Measurements from ENCODE around the gene ISCU. TPM values are rescaled to one million over a fixed set of nuclear protein-coding genes. Genes with fewer than 3 reads are reported as not detected.

Gene ISCU
- total RNA-seq, 4 donors from 2014 or later, result 113 to 155 (median 130) TPM

DNA sequence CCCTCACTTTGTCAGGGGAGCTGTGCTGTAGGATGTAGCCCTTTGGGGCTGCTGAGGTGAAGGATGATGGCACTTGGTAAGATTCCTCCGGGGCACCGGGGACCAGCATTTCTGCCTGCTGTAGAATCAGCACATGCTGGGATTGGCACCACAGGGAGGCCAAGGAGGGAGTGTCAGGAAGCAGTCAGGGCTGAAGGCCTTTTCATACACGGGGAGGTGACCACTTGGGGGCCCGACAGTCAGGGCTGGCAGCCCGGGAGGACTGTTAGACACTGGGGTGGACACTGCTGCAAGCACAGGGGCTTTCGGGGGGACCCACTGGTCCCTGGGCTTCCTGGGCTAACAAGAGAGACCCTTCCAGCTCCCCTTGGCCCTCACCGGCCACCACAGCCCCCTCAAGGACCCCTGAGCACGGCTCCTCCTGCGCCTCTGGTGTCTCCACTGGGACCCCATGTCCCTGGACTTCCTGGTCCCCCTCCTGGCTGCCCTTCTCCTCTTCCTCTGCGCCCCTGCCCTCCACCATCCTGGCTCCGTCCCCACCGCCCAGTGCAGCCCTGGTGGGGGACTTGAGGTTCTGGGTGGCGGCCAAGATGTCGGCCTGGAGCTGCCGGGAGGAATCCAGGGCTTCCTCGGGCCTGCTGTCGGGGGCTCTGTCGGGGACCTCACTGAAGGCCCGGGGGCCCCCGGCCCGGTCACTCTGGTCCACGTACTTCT lies 29.0 kb downstream of the ISCU start:
- WGBS, 2 donors (ENCODE audit: low coverage in 1 of 2), result 60 to 93% methylated on average over 1 to 22 of the region's 22 CpGs
- Histone ChIP-seq H3K36me3 (no peaks in the 10 kb centered on the region), H3K27me3 (no peaks in the 10 kb centered on the region), H3K27ac (no peak overlapping the region), H3K4me3 (no peak overlapping the region), H3K9me3 (no peaks in the 10 kb centered on the region), H3K4me1 (peaks cover 0 to 3% (median 0%) of the 10 kb centered on the region in 4 donors)
- DNase-seq, result no peak
- intact Hi-C loops (cut with DNase I; ENCODE audit: low total_unique reads) (no loop called here), in situ Hi-C loops (cut with MboI; ENCODE audit: low pct_ligation_motif_present in 1 of 4, low pct_unique_long_range_greater_than_20kb in 1 of 4, low sequenced_read_pairs in 3 of 4) (no loop called here)
- TF ChIP-seq POLR2A (IDR thresholded peaks at IDR 0.05) (no peak), EP300 (IDR thresholded peaks at IDR 0.05; ENCODE audit: low read depth) (no peak)
- TF ChIP-seq, protein P1, sequence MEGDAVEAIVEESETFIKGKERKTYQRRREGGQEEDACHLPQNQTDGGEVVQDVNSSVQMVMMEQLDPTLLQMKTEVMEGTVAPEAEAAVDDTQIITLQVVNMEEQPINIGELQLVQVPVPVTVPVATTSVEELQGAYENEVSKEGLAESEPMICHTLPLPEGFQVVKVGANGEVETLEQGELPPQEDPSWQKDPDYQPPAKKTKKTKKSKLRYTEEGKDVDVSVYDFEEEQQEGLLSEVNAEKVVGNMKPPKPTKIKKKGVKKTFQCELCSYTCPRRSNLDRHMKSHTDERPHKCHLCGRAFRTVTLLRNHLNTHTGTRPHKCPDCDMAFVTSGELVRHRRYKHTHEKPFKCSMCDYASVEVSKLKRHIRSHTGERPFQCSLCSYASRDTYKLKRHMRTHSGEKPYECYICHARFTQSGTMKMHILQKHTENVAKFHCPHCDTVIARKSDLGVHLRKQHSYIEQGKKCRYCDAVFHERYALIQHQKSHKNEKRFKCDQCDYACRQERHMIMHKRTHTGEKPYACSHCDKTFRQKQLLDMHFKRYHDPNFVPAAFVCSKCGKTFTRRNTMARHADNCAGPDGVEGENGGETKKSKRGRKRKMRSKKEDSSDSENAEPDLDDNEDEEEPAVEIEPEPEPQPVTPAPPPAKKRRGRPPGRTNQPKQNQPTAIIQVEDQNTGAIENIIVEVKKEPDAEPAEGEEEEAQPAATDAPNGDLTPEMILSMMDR (IDR thresholded peaks at IDR 0.05), result no peak

DNA sequence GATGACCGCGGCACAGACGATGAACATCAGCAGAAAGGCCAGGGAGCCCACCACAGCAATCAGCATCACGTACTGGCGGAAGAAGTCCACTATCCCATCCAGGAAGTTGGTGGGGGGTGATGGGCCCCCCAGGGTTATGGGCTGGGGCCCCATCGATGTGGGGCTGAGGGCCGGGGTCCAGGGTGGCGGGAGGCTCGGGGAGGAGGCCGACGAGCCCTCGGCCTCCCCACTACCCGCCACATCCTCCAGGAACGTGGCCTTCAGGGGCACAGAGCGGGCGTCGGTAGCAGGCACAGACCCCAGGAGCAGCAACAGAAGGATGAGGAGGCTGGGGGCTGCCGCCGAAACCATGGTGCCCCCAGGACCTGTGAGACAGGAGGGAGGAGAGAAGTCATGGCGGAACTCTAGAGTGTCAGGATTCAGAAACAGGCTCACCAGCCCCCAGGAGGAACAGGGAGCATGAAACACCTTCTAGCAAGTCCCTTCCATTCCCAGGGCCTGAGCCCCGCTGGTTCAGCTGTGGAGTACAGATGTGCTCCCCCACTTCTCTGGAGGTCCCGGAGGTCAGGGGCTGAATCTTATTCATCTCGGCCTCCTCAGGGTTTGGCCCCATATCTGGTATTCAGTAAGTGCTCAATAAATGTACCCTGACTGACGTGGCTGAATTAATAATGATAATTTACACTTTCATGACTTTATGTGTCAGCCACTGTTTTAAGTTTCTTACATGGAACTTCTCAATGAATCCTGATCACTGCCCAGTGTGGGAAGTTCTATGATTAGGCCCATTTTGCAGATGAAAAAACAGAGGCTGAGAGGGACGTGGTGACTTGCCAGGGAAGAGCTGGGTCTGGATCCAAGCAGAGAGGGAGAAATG lies 29.9 kb downstream of the ISCU start:
- H3K4me1 ChIP-seq, result peaks cover 0 to 3% (median 0%) of the 10 kb centered on the region in 4 donors
- H3K27ac ChIP-seq, result no peak overlapping the region
- intact Hi-C loops (cut with DNase I; ENCODE audit: low total_unique reads), result no loop called here
- H3K27me3 ChIP-seq, result no peaks in the 10 kb centered on the region
- H3K4me3 ChIP-seq, result no peak overlapping the region
- H3K9me3 ChIP-seq, result no peaks in the 10 kb centered on the region
- WGBS, 2 donors (ENCODE audit: low coverage in 1 of 2), result 93 to 95% methylated on average over 3 to 25 of the region's 25 CpGs
- no peak for TF ChIP-seq POLR2AphosphoS5 (IDR thresholded peaks at IDR 0.05)
- in situ Hi-C loops (cut with MboI; ENCODE audit: low pct_ligation_motif_present in 1 of 4, low pct_unique_long_range_greater_than_20kb in 1 of 4, low sequenced_read_pairs in 3 of 4), result no loop called here
- no peak for DNase-seq
- H3K36me3 ChIP-seq, result no peaks in the 10 kb centered on the region

DNA sequence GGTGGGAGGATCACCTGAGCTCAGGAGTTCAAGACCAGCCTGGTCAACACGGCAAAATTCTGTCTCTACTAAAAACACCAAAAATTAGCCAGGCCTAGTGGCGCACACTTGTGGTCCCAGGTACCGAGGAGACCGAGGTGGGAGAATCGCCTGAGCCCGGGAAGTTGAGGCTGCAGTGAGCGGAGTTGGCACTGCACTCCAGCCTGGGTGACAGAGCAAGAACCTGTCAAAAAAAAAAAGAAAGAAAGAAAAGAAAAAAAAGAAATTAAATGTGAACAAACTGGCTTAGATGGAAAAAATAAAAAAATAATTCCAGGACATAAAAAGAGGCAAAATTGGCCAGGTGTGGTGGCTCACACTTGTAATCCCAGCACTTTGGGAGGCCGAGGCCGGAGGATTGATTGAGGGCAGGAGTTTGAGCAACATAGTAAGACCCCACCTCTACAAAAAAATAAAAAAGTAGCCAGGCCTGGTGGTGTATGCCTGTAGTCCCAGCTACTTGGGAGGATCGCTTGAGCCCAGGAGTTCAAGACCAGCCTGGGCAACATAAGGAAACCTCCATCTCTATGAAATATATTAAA lies 32.0 kb downstream of the ISCU start:
- Histone ChIP-seq H3K27ac (peak overlapping the region in 1 of 4 donors; percentile 4), H3K9me3 (no peaks in the 10 kb centered on the region), H3K4me3 (no peak overlapping the region), H3K4me1 (no peaks in the 10 kb centered on the region), H3K27me3 (no peaks in the 10 kb centered on the region), H3K36me3 (no peaks in the 10 kb centered on the region)
- no peak for DNase-seq
- 85 to 93% methylated on average over 7 to 10 of the region's 10 CpGs for WGBS, 2 donors (ENCODE audit: low coverage in 1 of 2)
- TF ChIP-seq POLR2AphosphoS5 (IDR thresholded peaks at IDR 0.05), result no peak
- no peak for TF ChIP-seq EP300 (IDR thresholded peaks at IDR 0.05; ENCODE audit: low read depth)
- TF ChIP-seq POLR2A (IDR thresholded peaks at IDR 0.05), result no peak
- in situ Hi-C loops (cut with MboI; ENCODE audit: low pct_ligation_motif_present in 1 of 4, low pct_unique_long_range_greater_than_20kb in 1 of 4, low sequenced_read_pairs in 3 of 4) (no loop called here), intact Hi-C loops (cut with DNase I; ENCODE audit: low total_unique reads) (no loop called here)

DNA sequence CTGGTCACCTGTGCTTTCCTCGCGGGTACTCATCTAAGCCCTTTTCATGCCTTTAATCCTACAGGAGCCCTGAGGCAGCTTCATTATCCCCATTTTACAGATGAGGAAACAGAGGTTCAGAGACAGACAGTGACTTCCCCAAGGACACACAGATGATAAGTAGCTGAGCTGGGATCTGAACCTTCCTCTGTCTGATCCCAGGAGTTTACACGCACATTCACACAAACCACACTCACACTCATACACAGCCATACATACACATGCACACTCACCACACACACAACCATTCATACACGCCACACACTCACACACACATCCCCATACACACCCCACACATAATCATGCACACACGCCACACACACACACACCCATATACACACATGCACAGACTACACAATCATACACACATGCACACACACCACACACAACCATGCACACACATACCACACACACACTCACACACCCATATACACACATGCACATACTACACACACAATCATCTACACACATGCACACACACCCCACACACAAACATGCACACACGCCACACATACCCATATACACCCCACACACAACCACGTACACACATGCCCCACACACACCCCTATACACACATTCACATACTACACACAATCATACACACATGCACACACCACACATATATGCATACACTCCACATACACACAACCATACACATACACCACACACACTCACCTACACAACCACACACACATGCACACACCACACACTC lies 32.7 kb downstream of the ISCU start:
- no peaks in the 10 kb centered on the region for H3K4me1 ChIP-seq
- 76 to 94% methylated on average over 5 to 7 of the region's 7 CpGs for WGBS, 2 donors (ENCODE audit: low coverage in 1 of 2)
- no peak for DNase-seq
- no peak for TF ChIP-seq EP300 (IDR thresholded peaks at IDR 0.05; ENCODE audit: low read depth)
- TF ChIP-seq POLR2AphosphoS5 (IDR thresholded peaks at IDR 0.05), result no peak
- TF ChIP-seq, protein P1 (IDR thresholded peaks at IDR 0.05), result no peak
- no peak for TF ChIP-seq POLR2A (IDR thresholded peaks at IDR 0.05)
- no peak overlapping the region for H3K27ac ChIP-seq
- no peaks in the 10 kb centered on the region for H3K27me3 ChIP-seq
- no peaks in the 10 kb centered on the region for H3K36me3 ChIP-seq
- in situ Hi-C loops (cut with MboI; ENCODE audit: low pct_ligation_motif_present in 1 of 4, low pct_unique_long_range_greater_than_20kb in 1 of 4, low sequenced_read_pairs in 3 of 4), result no loop called here
- intact Hi-C loops (cut with DNase I; ENCODE audit: low total_unique reads), result no loop called here
- H3K4me3 ChIP-seq, result no peak overlapping the region
- no peaks in the 10 kb centered on the region for H3K9me3 ChIP-seq
